Naive B cell (primary cell): ENCODE results near the gene SERPIND1. TPM values are rescaled to one million over a fixed set of nuclear protein-coding genes. Genes with fewer than 3 reads are reported as not detected.

Experiments
- ATAC-seq, 2 donors: fragments of 150-1000 bp; cut with Tn5 transposase; 2 replicates each; pipeline ENCODE4 v1.10.0; 2021; ENCODE audit warnings: low read depth in 2 of 2, mild to moderate bottlenecking in 2 of 2, moderate library complexity in 2 of 2
- DNase-seq: peaks from one replicate; pipeline ENCODE4 v3.0.0; 2022
- H3K27ac Mint-ChIP-seq, 6 donors: one replicate each; pipeline ENCODE4 v1.8.0; 2020 to 2022; ENCODE audit warnings: mild to moderate bottlenecking in 6 of 6, mixed read lengths in 6 of 6, moderate library complexity in 5 of 6, inconsistent platforms in 2 of 6
- H3K27me3 Mint-ChIP-seq, 3 donors: one replicate each; pipeline ENCODE4 v1.8.0; 2021 to 2022; ENCODE audit warnings: mixed read lengths in 3 of 3, mild to moderate bottlenecking in 1 of 3
- H3K36me3 Mint-ChIP-seq, 2 donors: one replicate each; pipeline ENCODE4 v1.8.0; 2020 to 2022; ENCODE audit warnings: mixed read lengths in 2 of 2, inconsistent platforms in 1 of 2, mild to moderate bottlenecking in 1 of 2
- H3K4me1 Mint-ChIP-seq, 3 donors: one replicate each; pipeline ENCODE4 v1.8.0; 2020 to 2022; ENCODE audit warnings: mixed read lengths in 3 of 3, inconsistent platforms in 1 of 3, mild to moderate bottlenecking in 1 of 3, moderate library complexity in 1 of 3
- H3K4me3 Mint-ChIP-seq, 8 donors: one replicate each; pipeline ENCODE4 v1.8.0; 2020 to 2022; ENCODE audit warnings: mild to moderate bottlenecking in 8 of 8, mixed read lengths in 8 of 8, moderate library complexity in 8 of 8, inconsistent platforms in 2 of 8
- H3K9me3 Mint-ChIP-seq, 7 donors: one replicate each; pipeline ENCODE4 v1.8.0; 2020 to 2022; ENCODE audit warnings: mixed read lengths in 7 of 7, mild to moderate bottlenecking in 5 of 7, inconsistent platforms in 2 of 7, moderate library complexity in 1 of 7
- polyA plus RNA-seq, 6 donors: library from polyadenylated mRNA; unstranded; fragments of 300-500 nt; fragmentation: Illumina TruSeq; gene quantifications; one replicate each; pipeline ENCODE4 v1.2.3, GENCODE V29; 2021; ENCODE audit warnings: low read depth in 6 of 6

SERPIND1 gene
- polyA plus RNA-seq, 6 donors from 2014 or later: 0.13 to 0.27 (median 0.24) TPM; not detected in 2

DNA sequence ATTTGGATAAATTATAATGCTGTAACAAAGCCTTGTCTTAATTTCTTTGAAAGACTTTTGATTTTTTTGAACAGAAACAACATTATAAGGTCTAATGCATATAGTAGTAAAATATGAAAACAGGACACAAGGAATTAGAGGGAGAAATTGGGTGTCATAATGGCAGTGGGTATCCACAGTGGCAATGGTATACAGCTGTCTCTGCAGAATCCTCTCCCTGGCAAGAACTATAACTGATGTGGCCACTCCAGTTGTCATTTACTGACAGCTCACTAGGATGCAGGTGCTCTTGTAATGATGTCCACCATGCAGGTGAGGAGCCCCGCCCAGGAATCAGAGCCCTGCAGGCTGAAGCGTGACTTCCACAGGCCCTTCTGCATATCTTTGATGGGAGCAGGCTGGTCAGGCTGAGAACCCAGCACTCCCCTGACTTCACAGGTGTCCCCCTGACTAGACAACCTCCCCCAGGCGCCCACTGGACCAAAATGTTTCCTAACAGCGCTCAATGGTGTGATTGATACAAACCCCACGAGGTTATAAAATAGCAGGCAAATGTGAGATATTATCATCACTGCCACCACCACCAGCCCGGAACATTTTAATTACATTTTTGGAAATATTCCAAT lies 32.8 kb upstream of the SERPIND1 start:
- peak overlapping the region in 1 of 6 donors; percentile 1 for H3K27ac Mint-ChIP-seq
- no peaks in the 10 kb centered on the region for H3K9me3 Mint-ChIP-seq
- no peak for DNase-seq
- H3K27me3 Mint-ChIP-seq: no peaks in the 10 kb centered on the region
- no peak for ATAC-seq
- peaks cover 5 to 7% of the 10 kb centered on the region in 2 donors for H3K36me3 Mint-ChIP-seq
- no peak overlapping the region for H3K4me3 Mint-ChIP-seq
- peaks cover 2 to 9% (median 9%) of the 10 kb centered on the region in 3 donors for H3K4me1 Mint-ChIP-seq

- Mint-ChIP-seq H3K9me3 (no peaks in the 10 kb centered on the region), H3K4me3 (no peak overlapping the region), H3K27ac (no peak overlapping the region), H3K27me3 (no peaks in the 10 kb centered on the region), H3K36me3 (peaks cover 5 to 7% of the 10 kb centered on the region in 2 donors), H3K4me1 (peaks cover 7 to 9% (median 9%) of the 10 kb centered on the region in 3 donors)
- DNase-seq: peak; percentile 17
- no peak for ATAC-seq
Measured at GRCh38 chr22:20741634-20742581, 32.0 kb upstream of the SERPIND1 start.

DNA sequence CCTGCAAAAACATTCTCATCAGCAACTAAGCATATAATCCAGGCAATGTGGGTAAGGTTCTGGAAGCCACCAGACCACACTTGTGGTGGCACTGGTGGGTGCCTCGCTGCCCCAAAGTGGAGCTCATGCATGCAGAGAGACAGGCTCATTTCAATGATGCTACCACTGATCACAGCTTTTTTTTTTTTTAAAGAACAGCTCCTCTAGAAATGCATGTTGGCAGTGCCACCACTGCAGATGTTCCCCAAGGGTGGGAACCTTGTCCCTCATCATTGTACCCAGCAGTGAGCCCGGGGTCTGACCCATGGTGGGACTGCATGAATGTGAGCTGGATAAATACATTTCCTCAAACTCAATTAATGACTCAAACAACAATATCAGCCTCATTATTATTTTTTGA lies 31.1 kb upstream of the SERPIND1 start:
- Mint-ChIP-seq H3K27ac (peak overlapping the region in 1 of 6 donors; percentile 24), H3K9me3 (no peaks in the 10 kb centered on the region), H3K27me3 (no peaks in the 10 kb centered on the region), H3K36me3 (peaks cover 5 to 7% of the 10 kb centered on the region in 2 donors), H3K4me1 (peaks cover 9 to 17% (median 13%) of the 10 kb centered on the region in 3 donors), H3K4me3 (no peak overlapping the region)
- ATAC-seq: no peak
- DNase-seq: no peak

GRCh38 chr22:20744456-20744855 lies 29.5 kb upstream of the SERPIND1 start:
- Mint-ChIP-seq H3K4me3 (no peak overlapping the region), H3K36me3 (peaks cover 0 to 5% of the 10 kb centered on the region in 2 donors), H3K27ac (peak overlapping the region in 2 of 6 donors; percentile 30 to 86), H3K9me3 (no peaks in the 10 kb centered on the region), H3K27me3 (no peaks in the 10 kb centered on the region), H3K4me1 (peaks cover 16 to 32% (median 21%) of the 10 kb centered on the region in 3 donors)
- DNase-seq (no peak), ATAC-seq (no peak)

- Mint-ChIP-seq H3K9me3 (no peaks in the 10 kb centered on the region), H3K27me3 (no peaks in the 10 kb centered on the region), H3K27ac (peak overlapping the region in 1 of 6 donors; percentile 91), H3K4me1 (peaks cover 22 to 38% (median 27%) of the 10 kb centered on the region in 3 donors), H3K36me3 (peaks cover 0 to 3% of the 10 kb centered on the region in 2 donors), H3K4me3 (no peak overlapping the region)
- DNase-seq: no peak
- ATAC-seq: no peak
Measured at GRCh38 chr22:20745119-20745518, 28.8 kb upstream of the SERPIND1 start.

- Mint-ChIP-seq H3K27me3 (no peaks in the 10 kb centered on the region), H3K27ac (peak overlapping the region in 5 of 6 donors; percentile 31 to 91 (median 73)), H3K4me1 (peaks cover 31 to 51% (median 39%) of the 10 kb centered on the region in 3 donors), H3K9me3 (no peaks in the 10 kb centered on the region), H3K36me3 (peaks cover 0 to 8% of the 10 kb centered on the region in 2 donors), H3K4me3 (no peak overlapping the region)
- ATAC-seq (no peak), DNase-seq (no peak)
Measured at GRCh38 chr22:20746431-20747189, 27.3 kb upstream of the SERPIND1 start.

DNA sequence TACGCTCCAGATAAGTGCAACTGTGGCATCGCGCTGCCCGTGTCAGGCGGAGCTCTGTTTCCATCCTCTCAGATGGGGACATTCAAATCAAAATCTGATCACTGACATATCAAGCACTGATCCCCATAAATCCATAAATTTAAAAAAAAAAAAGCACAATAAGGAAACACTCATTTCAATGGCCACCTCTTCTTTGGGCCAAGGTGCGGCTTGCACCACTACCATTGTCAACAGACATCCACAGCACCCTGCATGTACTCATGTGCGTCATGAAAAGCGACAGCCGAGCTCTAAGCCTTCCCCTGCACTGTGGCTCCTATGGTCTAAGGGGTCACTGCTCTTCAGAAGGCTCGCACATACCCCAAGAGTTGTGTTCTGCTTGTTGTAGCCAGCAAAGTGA lies 26.7 kb upstream of the SERPIND1 start:
- H3K4me1 Mint-ChIP-seq: peaks cover 31 to 51% (median 39%) of the 10 kb centered on the region in 3 donors
- DNase-seq: no peak
- H3K27me3 Mint-ChIP-seq: no peaks in the 10 kb centered on the region
- H3K9me3 Mint-ChIP-seq: no peaks in the 10 kb centered on the region
- ATAC-seq: no peak
- peaks cover 0 to 8% of the 10 kb centered on the region in 2 donors for H3K36me3 Mint-ChIP-seq
- H3K27ac Mint-ChIP-seq: peak overlapping the region in 5 of 6 donors; percentile 31 to 78 (median 59)
- H3K4me3 Mint-ChIP-seq: no peak overlapping the region

DNA sequence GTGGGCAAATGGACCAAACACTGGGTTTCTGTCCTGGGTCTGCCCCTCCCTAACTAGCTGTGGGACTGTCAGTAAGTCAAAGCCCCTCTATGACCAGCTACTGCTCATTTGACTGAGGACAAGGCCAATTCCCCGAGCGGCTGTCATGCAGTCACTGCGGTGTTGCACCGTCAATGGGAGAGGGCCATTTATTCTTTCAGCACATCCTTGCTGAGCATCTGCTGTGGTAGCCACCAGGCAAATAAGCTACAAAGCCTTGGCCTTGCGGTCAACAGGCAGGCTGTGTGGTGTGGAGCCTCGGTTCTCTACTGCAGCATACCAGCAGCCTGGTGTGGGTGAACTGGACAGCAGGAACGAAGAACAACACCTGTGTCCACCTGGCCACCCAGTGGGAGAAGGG lies 25.8 kb upstream of the SERPIND1 start:
- Mint-ChIP-seq H3K27me3 (no peaks in the 10 kb centered on the region), H3K27ac (peak overlapping the region in 3 of 6 donors; percentile 62 to 85 (median 74)), H3K9me3 (no peaks in the 10 kb centered on the region), H3K4me3 (peak overlapping the region in 3 of 8 donors; percentile 6 to 64 (median 46)), H3K4me1 (peaks cover 31 to 51% (median 39%) of the 10 kb centered on the region in 3 donors), H3K36me3 (peaks cover 4 to 8% of the 10 kb centered on the region in 2 donors)
- DNase-seq (no peak), ATAC-seq (no peak)

- peak; percentile 81 to 82 for ATAC-seq
- H3K4me1 Mint-ChIP-seq: peaks cover 31 to 51% (median 39%) of the 10 kb centered on the region in 3 donors
Measured at GRCh38 chr22:20748731-20749428, 25.0 kb upstream of the SERPIND1 start.

DNA sequence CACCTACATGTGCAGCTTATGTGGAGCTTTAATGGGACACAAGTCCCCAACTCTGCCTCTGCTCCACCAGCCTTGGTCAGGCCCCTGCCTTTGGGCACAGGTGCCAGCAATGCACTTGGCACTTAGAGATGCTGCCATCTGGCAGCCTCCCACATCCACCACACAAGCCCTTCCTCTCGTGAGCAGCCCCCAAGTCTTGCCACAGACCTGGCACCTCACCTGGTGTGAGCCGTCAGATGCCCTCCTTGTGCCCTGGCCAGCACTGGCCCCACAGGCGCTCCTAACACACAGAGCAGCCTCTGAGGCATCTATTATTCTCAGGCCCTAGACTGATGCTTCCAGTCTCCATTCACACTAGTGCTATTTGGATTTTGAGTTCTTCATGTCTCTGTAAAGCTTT lies 24.5 kb upstream of the SERPIND1 start:
- H3K4me3 Mint-ChIP-seq: peak overlapping the region in 6 of 8 donors; percentile 42 to 88 (median 65)
- ATAC-seq: no peak
- H3K36me3 Mint-ChIP-seq: peaks cover 4 to 8% of the 10 kb centered on the region in 2 donors
- H3K27ac Mint-ChIP-seq: peak overlapping the region in 5 of 6 donors; percentile 74 to 92 (median 85)
- DNase-seq: no peak
- H3K9me3 Mint-ChIP-seq: no peaks in the 10 kb centered on the region
- peaks cover 31 to 51% (median 39%) of the 10 kb centered on the region in 3 donors for H3K4me1 Mint-ChIP-seq
- H3K27me3 Mint-ChIP-seq: no peaks in the 10 kb centered on the region

More at GRCh38 chr22:20748731-20749428, 25.0 kb upstream of the SERPIND1 start:
- Mint-ChIP-seq H3K9me3 (no peaks in the 10 kb centered on the region), H3K27me3 (no peaks in the 10 kb centered on the region), H3K36me3 (peaks cover 4 to 8% of the 10 kb centered on the region in 2 donors), H3K4me3 (peak overlapping the region in 6 of 8 donors; percentile 42 to 88 (median 65)), H3K27ac (peak overlapping the region; percentile 6 to 92 (median 80))
- peak; percentile 25 for DNase-seq

DNA sequence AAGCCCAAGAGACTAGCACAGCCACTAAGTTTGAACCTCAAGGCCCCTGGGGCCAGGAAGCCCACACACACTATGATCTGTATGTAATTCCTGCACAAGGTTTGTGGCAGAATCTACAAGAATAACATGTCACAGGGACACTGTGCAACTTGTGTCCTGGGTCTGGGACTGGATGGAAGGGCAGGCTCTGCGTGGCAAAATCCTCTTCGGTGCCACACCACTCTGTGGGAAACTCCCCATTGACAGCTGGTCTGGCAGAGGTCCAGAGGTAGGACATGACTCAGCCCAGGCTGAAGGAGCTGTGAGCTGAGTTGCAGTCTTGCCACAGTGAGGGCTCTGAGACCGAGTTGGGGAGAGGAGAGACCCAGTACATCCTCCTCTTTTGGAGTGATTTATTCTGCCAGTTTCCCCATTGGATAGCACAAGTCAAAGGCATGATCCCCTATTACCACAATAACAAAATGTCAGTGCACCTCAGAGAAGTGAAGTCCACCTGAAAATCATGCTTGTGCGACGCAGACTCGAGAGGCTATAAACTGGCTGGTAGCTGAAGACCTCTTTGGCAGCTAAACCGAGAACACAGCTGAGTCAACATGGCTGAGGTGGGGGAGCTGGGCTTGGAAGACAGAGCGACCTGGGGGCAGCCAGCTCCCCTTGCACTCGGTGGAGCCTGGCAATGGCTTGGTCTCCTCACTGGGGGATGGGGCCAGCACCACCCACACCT lies 23.3 kb upstream of the SERPIND1 start:
- Mint-ChIP-seq H3K27me3 (no peaks in the 10 kb centered on the region), H3K4me1 (peaks cover 31 to 51% (median 39%) of the 10 kb centered on the region in 3 donors), H3K4me3 (peak overlapping the region in 2 of 8 donors; percentile 62 to 88), H3K27ac (peak overlapping the region in 5 of 6 donors; percentile 19 to 92 (median 43)), H3K36me3 (peaks cover 4 to 8% of the 10 kb centered on the region in 2 donors), H3K9me3 (no peaks in the 10 kb centered on the region)
- no peak for ATAC-seq
- DNase-seq: no peak
